CD4-positive, alpha-beta T cell treated with Interleukin-10 for 1 hour (primary cell): ENCODE data around the gene AJUBA.

Experiments
- DNase-seq: peaks from one replicate; pipeline ENCODE4 v3.0.0-alpha.2; 2020

Gene AJUBA

GRCh38 chr14:22929961-22930364, 52.4 kb downstream of the AJUBA start:
- DNase-seq = no peak

GRCh38 chr14:22929104-22929960, 53.0 kb downstream of the AJUBA start, which contains the start of gene PRMT5:
PRMT5 (minus strand) TSS chr14:22929376; CDS start chr14:22929361, 15 bp downstream.
- peak; percentile 99 for DNase-seq

GRCh38 chr14:22928237-22929103, 53.9 kb downstream of the AJUBA start:
- DNase-seq = no peak

GRCh38 chr14:22926316-22926715, 56.0 kb downstream of the AJUBA start:
- no peak for DNase-seq

- no peak for DNase-seq
Measured at GRCh38 chr14:22925513-22925912, 56.8 kb downstream of the AJUBA start.

- no peak for DNase-seq
Measured at GRCh38 chr14:22923746-22924145, 58.6 kb downstream of the AJUBA start.

- no peak for DNase-seq
Measured at GRCh38 chr14:22922294-22922693, 60.1 kb downstream of the AJUBA start.
